GM12892 (cell line): Measurements from ENCODE around the gene HYDIN.

Source experiments
- DNase-seq: peaks from one replicate; pipeline ENCODE4 v3.0.0; 2011; ENCODE audit not compliant: insufficient read length
- FAIRE-seq: peaks from 2 replicates; lab custom pipeline; 2011; peaks lifted over from hg19 to GRCh38; lab: Jason Lieb, UNC
- POLR2A ChIP-seq: IDR thresholded peaks from 2 replicates; pipeline ENCODE4 v1.6.1; 2011; ENCODE audit warnings: low read depth, low read length, control low read depth
- POLR2AphosphoS5 ChIP-seq: IDR thresholded peaks from 2 replicates; pipeline ENCODE4 v1.6.1; 2011; ENCODE audit warnings: low read depth, low read length, control low read depth
- TAF1 ChIP-seq: IDR thresholded peaks from 2 replicates; pipeline ENCODE4 v1.6.1; 2011; ENCODE audit warnings: low read depth, mild to moderate bottlenecking, control low read depth, low read length, borderline replicate concordance

HYDIN gene

DNA sequence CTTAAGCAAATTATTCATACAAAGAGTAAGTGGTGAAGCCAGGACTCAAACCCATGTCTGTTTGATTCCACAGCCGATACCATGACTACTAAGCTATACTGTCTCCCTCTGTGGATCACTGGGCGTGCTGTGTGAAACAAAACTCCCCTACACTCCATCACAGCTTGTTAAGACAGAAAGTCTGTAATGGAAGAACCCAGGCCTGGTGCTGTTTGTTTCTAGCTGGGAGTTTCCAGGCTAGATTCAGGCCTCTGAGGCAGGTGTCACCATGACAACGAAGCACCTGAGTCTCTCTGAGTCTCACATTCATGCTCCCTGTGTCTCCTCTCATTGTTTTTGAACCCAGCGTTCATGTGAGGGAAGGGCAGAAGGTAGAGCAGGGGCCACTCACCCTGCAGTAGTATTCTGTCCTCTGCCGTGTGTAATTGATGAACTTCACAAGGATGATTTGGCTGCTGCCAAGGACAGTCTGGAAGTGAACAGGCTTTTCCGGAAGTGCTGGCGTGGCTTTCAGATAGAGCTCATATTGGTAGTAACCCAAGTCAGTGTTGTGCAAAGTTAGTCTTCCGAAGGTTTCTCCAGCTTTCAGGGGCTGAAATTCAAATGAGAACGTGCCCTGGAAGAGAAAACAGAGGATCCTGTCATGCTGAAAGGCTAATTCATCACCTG is 421.0 kb downstream of the HYDIN start:
- no peak for DNase-seq
- no peak for TF ChIP-seq POLR2A
- no peak for TF ChIP-seq TAF1
- no peak for TF ChIP-seq POLR2AphosphoS5
- FAIRE-seq, result no peak

DNA sequence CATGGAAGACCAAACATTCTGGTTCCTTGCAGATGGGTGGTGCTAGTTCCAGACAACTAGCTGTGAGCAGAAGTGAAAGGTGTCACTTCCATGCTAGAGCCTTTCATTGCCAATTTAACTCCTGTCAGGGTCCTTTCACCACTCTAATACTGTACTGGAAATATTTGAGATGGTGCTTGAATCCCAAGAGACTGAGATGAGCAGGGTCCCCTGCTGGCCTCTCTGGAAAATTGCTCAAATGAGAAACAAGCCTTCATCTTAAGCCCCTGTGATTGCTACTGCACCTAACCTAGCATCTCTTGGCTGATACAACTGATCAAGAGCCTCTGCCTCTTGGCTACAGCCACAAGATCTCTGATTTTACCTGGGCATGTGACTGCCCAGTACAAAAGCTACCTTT is 422.2 kb downstream of the HYDIN start:
- no peak for FAIRE-seq
- no peak for DNase-seq
- TF ChIP-seq TAF1 (no peak), POLR2A (no peak), POLR2AphosphoS5 (no peak)

DNA sequence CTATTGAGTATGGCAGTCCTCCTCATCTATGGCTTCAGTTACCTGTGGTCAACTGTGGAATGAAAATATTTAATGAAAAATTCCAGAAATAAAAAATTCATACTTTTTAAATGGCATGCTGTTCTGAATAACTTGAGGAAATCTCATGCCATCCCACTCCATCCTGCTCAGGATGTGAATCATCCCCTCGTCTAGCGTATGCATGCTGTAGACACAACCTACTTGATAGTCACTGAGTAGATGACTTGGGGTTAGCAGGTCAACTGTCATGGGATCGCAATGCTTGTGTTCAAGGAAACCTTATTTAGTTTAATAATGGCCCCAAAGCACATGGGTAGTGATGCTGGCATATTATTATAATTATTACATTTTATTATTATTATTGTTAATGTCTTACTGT is 424.7 kb downstream of the HYDIN start:
- no peak for FAIRE-seq
- TF ChIP-seq TAF1 (no peak), POLR2AphosphoS5 (no peak), POLR2A (no peak)
- no peak for DNase-seq

GRCh38 chr16:70805380-70805779 is 425.1 kb downstream of the HYDIN start:
- DNase-seq, result no peak
- no peak for FAIRE-seq
- TF ChIP-seq POLR2AphosphoS5 (no peak), POLR2A (no peak), TAF1 (no peak)

DNA sequence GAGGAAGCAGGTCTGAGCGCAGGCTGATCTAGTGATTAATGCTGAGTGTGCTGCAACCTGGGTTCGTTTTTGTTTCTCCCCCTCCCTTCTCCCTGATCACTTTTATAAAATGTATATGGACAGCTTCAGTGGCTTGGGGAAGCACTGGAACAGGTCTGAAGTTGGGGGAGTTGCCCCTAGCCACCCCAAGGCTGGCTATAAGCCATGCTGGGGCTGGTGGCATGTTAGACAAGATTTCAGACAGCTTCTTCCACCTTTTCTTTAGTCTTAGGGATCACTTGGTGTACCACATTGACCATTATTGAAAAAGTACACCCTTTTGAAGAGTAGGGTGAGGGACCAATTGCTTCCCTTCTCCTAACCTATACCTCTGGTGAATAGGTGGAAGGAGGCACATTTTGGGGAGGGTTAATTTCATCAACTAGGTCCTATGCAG is 425.8 kb downstream of the HYDIN start:
- no peak for DNase-seq

DNA sequence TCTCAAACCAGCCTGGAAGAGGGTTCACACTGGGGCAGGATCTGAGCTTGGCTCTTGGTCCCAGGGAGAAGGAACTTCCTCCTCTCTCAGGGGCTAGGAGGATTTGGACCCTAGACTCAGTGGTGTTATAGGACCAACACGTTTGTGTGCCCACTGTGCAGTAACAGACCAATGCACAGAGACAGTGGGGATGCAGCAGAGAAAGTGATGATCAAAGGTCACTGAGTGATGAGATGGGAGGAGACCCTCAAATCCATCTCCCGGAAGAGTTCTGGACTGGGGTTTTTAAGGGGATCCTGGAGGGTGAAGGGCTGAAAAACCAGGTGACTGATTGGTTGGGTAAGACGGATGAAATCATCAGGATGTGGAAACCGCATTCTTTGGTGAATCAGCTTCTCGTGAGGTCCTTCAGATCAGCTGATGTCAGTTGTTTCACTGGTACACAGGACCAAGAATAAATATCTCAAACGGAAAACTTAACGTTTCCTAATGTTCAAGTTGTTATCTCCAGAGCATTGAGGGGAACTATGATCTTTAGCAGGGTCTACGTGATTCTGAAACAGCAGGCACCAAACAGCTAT is 426.3 kb downstream of the HYDIN start:
- TF ChIP-seq POLR2AphosphoS5, result no peak
- TF ChIP-seq POLR2A, result no peak
- TF ChIP-seq TAF1, result no peak
- no peak for DNase-seq
- FAIRE-seq, result no peak

More for the DNA sequence above, 425.8 kb downstream of the HYDIN start:
- TF ChIP-seq POLR2AphosphoS5, result no peak
- TF ChIP-seq POLR2A, result no peak
- TF ChIP-seq TAF1, result no peak
- no peak for FAIRE-seq

DNA sequence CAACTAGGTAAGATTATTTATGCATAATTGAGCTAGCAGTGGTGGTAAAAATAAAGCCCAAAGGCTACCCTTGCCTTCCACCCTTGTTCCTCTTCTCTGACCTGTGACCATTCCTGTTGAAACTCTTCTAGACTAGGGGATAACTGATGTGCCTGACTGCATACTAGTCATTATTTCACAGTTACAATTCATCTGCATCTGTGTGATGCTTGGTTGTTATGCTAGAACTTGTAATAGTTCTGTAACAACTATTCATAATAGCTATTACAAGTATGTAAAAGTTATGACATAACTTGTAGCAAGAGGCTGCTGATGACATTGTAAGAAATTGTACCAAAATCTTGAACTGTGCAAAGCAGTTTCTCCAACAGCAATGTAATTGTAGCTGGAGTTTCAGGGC is 427.2 kb downstream of the HYDIN start:
- TF ChIP-seq POLR2AphosphoS5 (no peak), POLR2A (no peak), TAF1 (no peak)
- FAIRE-seq, result no peak
- no peak for DNase-seq

DNA sequence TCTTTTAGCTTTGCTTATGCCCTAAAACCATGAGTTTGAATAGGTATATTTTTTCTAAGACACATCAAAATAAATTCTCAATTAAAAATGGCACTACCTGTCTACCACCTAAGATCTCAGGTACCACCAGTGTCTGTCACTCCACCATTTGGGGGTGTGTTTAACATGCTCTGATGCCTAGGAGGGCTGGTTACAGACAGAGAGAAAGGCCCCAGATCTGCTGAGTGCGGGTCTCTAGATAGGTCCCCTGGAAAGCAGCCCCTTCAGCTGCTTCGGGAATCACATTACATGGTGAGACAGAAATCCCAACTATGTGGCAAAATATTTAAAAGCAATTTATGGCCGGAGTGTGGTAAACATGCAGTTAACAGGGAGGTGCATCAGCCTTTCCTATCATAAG is 428.9 kb downstream of the HYDIN start:
- no peak for DNase-seq
- FAIRE-seq, result no peak
- TF ChIP-seq POLR2A, result no peak
- TF ChIP-seq POLR2AphosphoS5, result no peak
- no peak for TF ChIP-seq TAF1

DNA sequence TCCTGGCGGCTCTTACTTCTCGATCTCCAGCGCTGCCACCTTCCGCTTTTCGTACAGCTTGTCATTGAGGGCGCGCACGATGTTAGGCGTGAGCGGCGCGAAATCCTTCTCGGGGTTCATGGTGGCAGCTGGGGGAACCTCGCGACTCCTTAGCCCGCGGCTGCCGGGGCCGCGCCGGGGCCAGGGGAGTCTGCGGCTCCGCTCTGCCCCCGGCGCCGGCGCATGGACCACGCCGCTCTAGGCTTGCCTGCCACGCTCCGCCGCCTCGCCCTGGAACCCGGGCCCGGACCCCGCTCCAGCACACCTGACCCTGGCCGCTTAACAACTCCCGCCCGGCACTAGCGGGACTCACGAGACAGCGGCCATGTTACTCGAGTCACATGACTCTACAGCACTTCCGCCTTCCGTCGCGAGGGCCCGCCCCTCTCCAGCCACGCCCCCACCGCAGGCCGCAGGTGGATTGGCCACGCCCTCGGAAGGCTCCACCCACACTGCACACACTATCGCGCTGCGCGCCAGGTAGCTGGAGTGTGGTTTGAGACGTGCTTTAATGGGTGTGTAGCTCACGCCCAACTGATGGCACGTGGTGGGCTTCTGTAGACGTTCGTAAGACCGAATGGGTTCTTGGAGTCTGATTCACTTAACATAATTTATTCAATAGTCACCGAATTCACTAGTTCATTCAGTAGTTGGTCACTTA is 429.6 kb downstream of the HYDIN start, which contains the start of gene VAC14:
Gene VAC14 (minus strand): TSS at position 378 of the 700 bp plus-strand sequence. CDS start 258 bp downstream, at position 120.
- DNase-seq (peak; percentile 91), FAIRE-seq (peak; percentile 99)
- TF ChIP-seq POLR2AphosphoS5 (peak; percentile 83), POLR2A (peak; percentile 92), TAF1 (peak; percentile 84)

GRCh38 chr16:70800311-70800710 is 430.2 kb downstream of the HYDIN start:
- DNase-seq (no peak), FAIRE-seq (no peak)
- TF ChIP-seq POLR2AphosphoS5, result no peak
- no peak for TF ChIP-seq TAF1
- TF ChIP-seq POLR2A, result no peak

- TF ChIP-seq TAF1 (no peak), POLR2AphosphoS5 (no peak), POLR2A (no peak)
- no peak for DNase-seq
- no peak for FAIRE-seq
These were observed 434.2 kb downstream of the HYDIN start for GRCh38 chr16:70796301-70796700.

GRCh38 chr16:70795296-70795912 is 435.1 kb downstream of the HYDIN start:
- DNase-seq, result no peak
- FAIRE-seq, result no peak
- no peak for TF ChIP-seq POLR2AphosphoS5
- TF ChIP-seq TAF1, result no peak
- TF ChIP-seq POLR2A, result no peak
